ENCODE measurements around the gene DZIP1.
"Not testable (repeated sequence)": the region's sequence is repeated elsewhere in the genome, so short reads cannot be mapped to it uniquely, and the experiment has no call there.

DNA sequence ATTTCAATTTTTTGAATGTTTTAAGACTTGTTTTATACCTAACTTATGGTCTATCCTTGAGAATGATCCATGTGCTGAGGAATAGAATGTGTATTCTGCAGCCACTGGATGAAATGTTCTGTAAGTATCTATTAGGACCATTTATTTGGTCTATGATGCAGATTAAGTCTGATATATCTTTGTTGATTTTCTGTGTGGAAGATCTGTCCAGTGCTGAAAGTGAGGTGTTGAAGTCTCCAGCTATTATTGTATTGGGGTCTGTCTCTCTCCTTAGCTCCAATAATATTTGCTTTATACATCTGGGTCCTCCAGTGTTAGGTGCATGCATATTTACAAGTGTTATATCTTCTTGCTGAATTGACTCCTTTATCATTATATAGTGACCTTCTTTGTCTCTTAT, 22.7 kb upstream of the DZIP1 start:
- TF ChIP-seq, protein P1, sequence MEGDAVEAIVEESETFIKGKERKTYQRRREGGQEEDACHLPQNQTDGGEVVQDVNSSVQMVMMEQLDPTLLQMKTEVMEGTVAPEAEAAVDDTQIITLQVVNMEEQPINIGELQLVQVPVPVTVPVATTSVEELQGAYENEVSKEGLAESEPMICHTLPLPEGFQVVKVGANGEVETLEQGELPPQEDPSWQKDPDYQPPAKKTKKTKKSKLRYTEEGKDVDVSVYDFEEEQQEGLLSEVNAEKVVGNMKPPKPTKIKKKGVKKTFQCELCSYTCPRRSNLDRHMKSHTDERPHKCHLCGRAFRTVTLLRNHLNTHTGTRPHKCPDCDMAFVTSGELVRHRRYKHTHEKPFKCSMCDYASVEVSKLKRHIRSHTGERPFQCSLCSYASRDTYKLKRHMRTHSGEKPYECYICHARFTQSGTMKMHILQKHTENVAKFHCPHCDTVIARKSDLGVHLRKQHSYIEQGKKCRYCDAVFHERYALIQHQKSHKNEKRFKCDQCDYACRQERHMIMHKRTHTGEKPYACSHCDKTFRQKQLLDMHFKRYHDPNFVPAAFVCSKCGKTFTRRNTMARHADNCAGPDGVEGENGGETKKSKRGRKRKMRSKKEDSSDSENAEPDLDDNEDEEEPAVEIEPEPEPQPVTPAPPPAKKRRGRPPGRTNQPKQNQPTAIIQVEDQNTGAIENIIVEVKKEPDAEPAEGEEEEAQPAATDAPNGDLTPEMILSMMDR (IDR thresholded peaks at IDR 0.05; ENCODE audit: low read depth, low read length) = not testable (repeated sequence)
- TF ChIP-seq EZH2phosphoT487 (IDR thresholded peaks at IDR 0.05; ENCODE audit: low read depth) = not testable (repeated sequence)
